Endothelial cell of umbilical vein (primary cell): ENCODE measurements around the gene KCTD17.

ENCODE experiments used
- CTCF ChIP-seq, 2 donors: IDR thresholded peaks; 1 replicate in 1 of 2; 2 replicates in 1 of 2; pipeline ENCODE4 v1.5.1; 2011; ENCODE audit warnings: low read length in 2 of 2, mild to moderate bottlenecking in 2 of 2, moderate library complexity in 2 of 2, control low read depth in 1 of 2, inconsistent platforms in 1 of 2, low read depth in 1 of 2; ENCODE audit not compliant: insufficient read depth in 1 of 2; ENCODE audit errors: extremely low read depth in 1 of 2
- MYC ChIP-seq: IDR thresholded peaks from one replicate; pipeline ENCODE4 v1.6.1; 2011; ENCODE audit warnings: mild to moderate bottlenecking, low read depth, low read length

- TF ChIP-seq CTCF (IDR thresholded peaks at IDR 0.05; ENCODE audit: extremely low read depth in 1 of 2, insufficient read depth in 1 of 2, low read depth in 1 of 2, low read length in 2 of 2) (no peak), MYC (no peak)
Measured at GRCh38 chr22:37028692-37029674, 22.6 kb upstream of the KCTD17 start.
